OCI-LY1 (cell line): ENCODE results near the gene PTPN13.

Source experiments
- H2AFZ ChIP-seq: fragments of 200-600 bp; sonication (generic), shearing (Covaris generic); 2 replicates; pipeline ENCODE4 v1.6.0; 2014; ENCODE audit warnings: antibody characterized with exemption, mild to moderate bottlenecking, low read length
- H3F3A ChIP-seq: fragments of 200-600 bp; sonication (generic), shearing (Covaris generic); 2 replicates; pipeline ENCODE4 v1.6.0; 2014; ENCODE audit warnings: mild to moderate bottlenecking, antibody characterized with exemption, low read length, moderate library complexity; ENCODE audit not compliant: insufficient read depth
- H3K27ac ChIP-seq: fragments of 200-600 bp; sonication (generic); 2 replicates; pipeline ENCODE4 v1.5.1; 2014; ENCODE audit warnings: low read length, mixed run types, mild to moderate bottlenecking, low read depth; ENCODE audit not compliant: poor library complexity, severe bottlenecking
- H3K27me3 ChIP-seq: fragments of 200-600 bp; sonication (generic); 2 replicates; pipeline ENCODE4 v1.6.0; 2014; ENCODE audit warnings: antibody characterized with exemption, mild to moderate bottlenecking, low read length, moderate library complexity; ENCODE audit not compliant: insufficient read depth
- H3K36me3 ChIP-seq: fragments of 200-600 bp; sonication (generic); 2 replicates; pipeline ENCODE4 v1.6.1; 2014; ENCODE audit warnings: mild to moderate bottlenecking, antibody characterized with exemption, low read length, moderate library complexity, mixed read lengths; ENCODE audit not compliant: insufficient read depth
- H3K4me1 ChIP-seq: fragments of 200-600 bp; sonication (generic); 2 replicates; pipeline ENCODE4 v1.5.1; 2014; ENCODE audit warnings: mild to moderate bottlenecking, low read length, moderate library complexity; ENCODE audit not compliant: insufficient read depth, severe bottlenecking
- H3K4me2 ChIP-seq: fragments of 200-600 bp; sonication (generic), shearing (Covaris generic); 2 replicates; pipeline ENCODE4 v1.6.1; 2014; ENCODE audit warnings: low read length
- H3K4me3 ChIP-seq: fragments of 200-600 bp; sonication (generic); 2 replicates; pipeline ENCODE4 v1.5.1; 2014; ENCODE audit warnings: low read length, low read depth, mild to moderate bottlenecking, mixed read lengths; ENCODE audit not compliant: poor library complexity, severe bottlenecking
- H3K79me2 ChIP-seq: fragments of 200-600 bp; shearing (Covaris generic); 2 replicates; pipeline ENCODE4 v1.6.1; 2016; ENCODE audit warnings: mixed run types, low read length, mixed read lengths; ENCODE audit not compliant: insufficient read depth
- H3K9ac ChIP-seq: fragments of 200-600 bp; sonication (generic), shearing (Covaris generic); 2 replicates; pipeline ENCODE4 v1.6.1; 2014; ENCODE audit warnings: mild to moderate bottlenecking, low read length, mixed read lengths
- H3K9me2 ChIP-seq: fragments of 200-600 bp; sonication (generic), shearing (Covaris generic); 2 replicates; pipeline ENCODE4 v1.6.1; 2014; ENCODE audit warnings: low read depth, mild to moderate bottlenecking, low read length, mixed read lengths
- H3K9me3 ChIP-seq: fragments of 200-600 bp; shearing (Covaris generic); 2 replicates; pipeline ENCODE4 v1.6.1; 2014; ENCODE audit warnings: low read length, mixed read lengths
- H4K20me1 ChIP-seq: fragments of 200-600 bp; sonication (generic), shearing (Covaris generic); 2 replicates; pipeline ENCODE4 v1.6.0; 2016; ENCODE audit warnings: mild to moderate bottlenecking, low read length; ENCODE audit not compliant: insufficient read depth
- CTCF ChIP-seq: fragments of 200-600 bp; sonication (generic), shearing (Covaris generic); IDR thresholded peaks from 2 replicates; pipeline ENCODE4 v1.5.1; 2017; ENCODE audit warnings: mild to moderate bottlenecking, antibody characterized with exemption, low read length, moderate library complexity, mixed read lengths
- EZH2 ChIP-seq: fragments of 200-600 bp; sonication (generic), shearing (Covaris generic); IDR thresholded peaks from 2 replicates; pipeline ENCODE4 v1.8.0; 2017; ENCODE audit warnings: borderline replicate concordance, mixed run types, mild to moderate bottlenecking, antibody characterized with exemption, low read length, moderate library complexity, mixed read lengths

PTPN13 gene

GRCh38 chr4:86670756-86671155 lies 76.6 kb downstream of the PTPN13 start:
- Histone ChIP-seq H3K36me3 (no peaks in the 10 kb centered on the region), H4K20me1 (no peaks in the 10 kb centered on the region), H3K27me3 (no peaks in the 10 kb centered on the region), H3K4me2 (no peak overlapping the region), H3K9me2 (no peaks in the 10 kb centered on the region), H3F3A (no peaks in the 10 kb centered on the region), H2AFZ (no peak overlapping the region), H3K4me1 (no peaks in the 10 kb centered on the region), H3K79me2 (no peaks in the 10 kb centered on the region), H3K4me3 (no peak overlapping the region), H3K27ac (no peak overlapping the region), H3K9me3 (no peaks in the 10 kb centered on the region), H3K9ac (no peak overlapping the region)
- no peak for TF ChIP-seq EZH2

GRCh38 chr4:86675548-86675947 lies 81.4 kb downstream of the PTPN13 start:
- TF ChIP-seq EZH2: no peak
- TF ChIP-seq CTCF: no peak
- Histone ChIP-seq H3K27ac (no peak overlapping the region), H3K27me3 (no peaks in the 10 kb centered on the region), H3F3A (no peaks in the 10 kb centered on the region), H3K4me3 (no peak overlapping the region), H4K20me1 (no peaks in the 10 kb centered on the region), H2AFZ (no peak overlapping the region), H3K4me2 (no peak overlapping the region), H3K36me3 (no peaks in the 10 kb centered on the region), H3K9me2 (no peaks in the 10 kb centered on the region), H3K9me3 (no peaks in the 10 kb centered on the region), H3K79me2 (no peaks in the 10 kb centered on the region), H3K9ac (no peak overlapping the region), H3K4me1 (no peaks in the 10 kb centered on the region)

- H3F3A ChIP-seq: no peaks in the 10 kb centered on the region
- no peak overlapping the region for H3K9ac ChIP-seq
- no peaks in the 10 kb centered on the region for H3K9me3 ChIP-seq
- no peak overlapping the region for H3K4me2 ChIP-seq
- TF ChIP-seq EZH2: no peak
- no peak for TF ChIP-seq CTCF
- no peak overlapping the region for H3K4me3 ChIP-seq
- H3K27ac ChIP-seq: no peak overlapping the region
- no peaks in the 10 kb centered on the region for H3K36me3 ChIP-seq
- no peaks in the 10 kb centered on the region for H3K79me2 ChIP-seq
- no peaks in the 10 kb centered on the region for H3K9me2 ChIP-seq
- no peaks in the 10 kb centered on the region for H3K27me3 ChIP-seq
- H3K4me1 ChIP-seq: no peaks in the 10 kb centered on the region
- H2AFZ ChIP-seq: no peak overlapping the region
- no peaks in the 10 kb centered on the region for H4K20me1 ChIP-seq
Observed at GRCh38 chr4:86678796-86679195, 84.7 kb downstream of the PTPN13 start.

- Histone ChIP-seq H2AFZ (no peak overlapping the region), H3K4me3 (no peak overlapping the region), H3K36me3 (no peaks in the 10 kb centered on the region), H3K27me3 (no peaks in the 10 kb centered on the region), H3K9me2 (no peaks in the 10 kb centered on the region), H3K4me2 (no peak overlapping the region), H3F3A (no peaks in the 10 kb centered on the region), H4K20me1 (no peaks in the 10 kb centered on the region), H3K4me1 (no peaks in the 10 kb centered on the region), H3K9me3 (no peaks in the 10 kb centered on the region), H3K79me2 (no peaks in the 10 kb centered on the region), H3K9ac (no peak overlapping the region), H3K27ac (no peak overlapping the region)
- TF ChIP-seq EZH2 (no peak), CTCF (no peak)
Observed at GRCh38 chr4:86679441-86679840, 85.3 kb downstream of the PTPN13 start.
